HL-60 (cell line): Measurements from ENCODE around the gene RNGTT.

Experiments used
- CTCF ChIP-seq: IDR thresholded peaks from one replicate; pipeline ENCODE4 v1.5.1; 2011; ENCODE audit warnings: low read length, control low read depth, inconsistent platforms; ENCODE audit not compliant: insufficient read depth
- GABPA ChIP-seq: IDR thresholded peaks from 2 replicates; pipeline ENCODE4 v1.6.1; 2012; ENCODE audit warnings: low read depth
- POLR2AphosphoS5 ChIP-seq: IDR thresholded peaks from 2 replicates; pipeline ENCODE4 v1.6.1; 2012; ENCODE audit warnings: low read depth
- REST ChIP-seq: IDR thresholded peaks from 2 replicates; pipeline ENCODE4 v1.6.1; 2012; ENCODE audit warnings: low read depth; ENCODE audit not compliant: insufficient replicate concordance
- SPI1 ChIP-seq: IDR thresholded peaks from 2 replicates; pipeline ENCODE4 v1.6.1; 2012; ENCODE audit warnings: low read depth, mild to moderate bottlenecking, borderline replicate concordance

GRCh38 chr6:88663801-88664200, 299.6 kb downstream of the RNGTT start:
- no peak for TF ChIP-seq CTCF
- no peak for TF ChIP-seq GABPA
- no peak for TF ChIP-seq POLR2AphosphoS5
- TF ChIP-seq REST = no peak
- no peak for TF ChIP-seq SPI1
